Activated T-cell treated with anti-CD3 and anti-CD28 coated beads, Interleukin-2, amount 50 U/mL, for 48 hours (primary cell): Measurements from ENCODE around the gene ENTPD5.
"Not testable (repeated sequence)": the region's sequence is repeated elsewhere in the genome, so short reads cannot be mapped to it uniquely, and the experiment has no call there.

ENCODE experiments used
- DNase-seq, 2 experiments: peaks; one replicate each; pipeline ENCODE4 v3.0.0-alpha.2; 2020

ENTPD5 gene

GRCh38 chr14:73998726-73999125 lies 20.4 kb downstream of the ENTPD5 start:
- DNase-seq: no peak

GRCh38 chr14:73997944-73998447 lies 21.1 kb downstream of the ENTPD5 start:
- DNase-seq: no peak

- DNase-seq: no peak
These were observed 21.8 kb downstream of the ENTPD5 start for GRCh38 chr14:73997108-73997943.

- no peak for DNase-seq
These were observed 22.4 kb downstream of the ENTPD5 start for GRCh38 chr14:73996731-73997107.

- no peak for DNase-seq
These were observed 23.1 kb downstream of the ENTPD5 start for GRCh38 chr14:73995977-73996378.

- DNase-seq: not testable (repeated sequence)
These were observed 24.2 kb downstream of the ENTPD5 start for GRCh38 chr14:73994926-73995325.

- DNase-seq: no peak
These were observed 28.0 kb downstream of the ENTPD5 start for GRCh38 chr14:73991092-73991491.

GRCh38 chr14:73988656-73989055 lies 30.4 kb downstream of the ENTPD5 start:
- DNase-seq: not testable (repeated sequence)

GRCh38 chr14:73988065-73988464 lies 31.0 kb downstream of the ENTPD5 start:
- DNase-seq: no peak

- no peak for DNase-seq
These were observed 41.2 kb downstream of the ENTPD5 start for GRCh38 chr14:73977896-73978295.

GRCh38 chr14:73976125-73976524 lies 43.0 kb downstream of the ENTPD5 start:
- no peak for DNase-seq

- DNase-seq: no peak
These were observed 45.6 kb downstream of the ENTPD5 start for GRCh38 chr14:73973497-73973896.

- no peak for DNase-seq
These were observed 50.2 kb downstream of the ENTPD5 start for GRCh38 chr14:73968885-73969284.

GRCh38 chr14:73965216-73965615 lies 53.9 kb downstream of the ENTPD5 start:
- DNase-seq: no peak

GRCh38 chr14:73961192-73961591 lies 57.9 kb downstream of the ENTPD5 start:
- DNase-seq: no peak

- DNase-seq: no peak
These were observed 60.5 kb downstream of the ENTPD5 start for GRCh38 chr14:73958591-73958990.

GRCh38 chr14:73955674-73956073 lies 63.4 kb downstream of the ENTPD5 start:
- no peak for DNase-seq

- no peak for DNase-seq
These were observed 65.4 kb downstream of the ENTPD5 start for GRCh38 chr14:73953731-73954130.

GRCh38 chr14:73949752-73950734 lies 69.0 kb downstream of the ENTPD5 start, which contains the start of the genes COQ6 and FAM161B:
COQ6 (plus strand) TSS chr14:73950302; CDS start chr14:73950333, 31 bp downstream.
FAM161B (minus strand) TSS chr14:73950094; CDS start chr14:73950026, 68 bp downstream.
- DNase-seq: peak; percentile 93

- no peak for DNase-seq
These were observed 73.9 kb downstream of the ENTPD5 start for GRCh38 chr14:73945159-73945670.

GRCh38 chr14:73944432-73945158 lies 74.5 kb downstream of the ENTPD5 start:
- DNase-seq: no peak

- no peak for DNase-seq
These were observed 76.0 kb downstream of the ENTPD5 start for GRCh38 chr14:73943083-73943482.
